22Rv1 (cell line): Measurements from ENCODE around the gene DISC1.

Experiments used
- ZFX ChIP-seq: fragments of 450-650 bp; IDR thresholded peaks from 2 replicates; pipeline ENCODE4 v1.6.1; 2017; ENCODE audit warnings: antibody characterized with exemption, borderline replicate concordance
- TF ChIP-seq, protein P1 (sequence below): fragments of 450-650 bp; IDR thresholded peaks from 2 replicates; pipeline ENCODE4 v1.5.1; 2017; ENCODE audit warnings: mild to moderate bottlenecking

DNA sequence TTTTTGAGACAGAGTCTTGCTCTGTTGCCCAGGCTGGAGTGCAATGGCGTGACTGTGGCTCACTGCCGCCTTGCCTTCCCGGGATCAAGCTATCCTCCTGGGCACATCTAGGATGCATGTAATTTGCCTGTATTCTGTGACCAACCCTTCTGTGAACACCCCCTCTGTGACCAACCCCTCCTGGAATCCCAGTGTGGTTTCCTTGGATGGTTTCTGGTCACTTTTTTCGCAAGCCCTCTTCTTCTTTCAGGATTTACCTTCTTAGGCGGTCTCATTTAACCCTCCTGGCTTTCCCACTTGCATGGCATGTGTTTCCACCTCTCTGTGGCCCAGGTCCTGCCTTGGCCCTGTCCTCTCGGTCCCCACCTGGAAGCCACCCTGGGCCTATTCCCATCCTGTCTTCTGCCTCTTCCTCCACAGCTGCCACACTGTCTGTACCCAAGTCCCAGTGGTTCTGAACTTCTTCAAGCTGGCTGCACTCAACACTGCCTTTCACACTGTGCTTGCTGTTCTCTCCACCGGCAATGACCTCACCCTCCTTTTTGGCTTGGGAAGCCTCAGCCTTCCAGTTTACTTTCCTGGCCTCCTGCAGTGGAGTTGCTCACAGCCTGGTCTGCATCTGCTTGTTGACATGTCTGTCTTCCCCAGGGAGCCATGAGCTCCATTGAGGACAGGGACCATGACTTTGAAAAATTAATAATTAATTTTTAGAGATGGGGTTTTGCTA lies 57.0 kb downstream of the DISC1 start:
- TF ChIP-seq, protein P1, sequence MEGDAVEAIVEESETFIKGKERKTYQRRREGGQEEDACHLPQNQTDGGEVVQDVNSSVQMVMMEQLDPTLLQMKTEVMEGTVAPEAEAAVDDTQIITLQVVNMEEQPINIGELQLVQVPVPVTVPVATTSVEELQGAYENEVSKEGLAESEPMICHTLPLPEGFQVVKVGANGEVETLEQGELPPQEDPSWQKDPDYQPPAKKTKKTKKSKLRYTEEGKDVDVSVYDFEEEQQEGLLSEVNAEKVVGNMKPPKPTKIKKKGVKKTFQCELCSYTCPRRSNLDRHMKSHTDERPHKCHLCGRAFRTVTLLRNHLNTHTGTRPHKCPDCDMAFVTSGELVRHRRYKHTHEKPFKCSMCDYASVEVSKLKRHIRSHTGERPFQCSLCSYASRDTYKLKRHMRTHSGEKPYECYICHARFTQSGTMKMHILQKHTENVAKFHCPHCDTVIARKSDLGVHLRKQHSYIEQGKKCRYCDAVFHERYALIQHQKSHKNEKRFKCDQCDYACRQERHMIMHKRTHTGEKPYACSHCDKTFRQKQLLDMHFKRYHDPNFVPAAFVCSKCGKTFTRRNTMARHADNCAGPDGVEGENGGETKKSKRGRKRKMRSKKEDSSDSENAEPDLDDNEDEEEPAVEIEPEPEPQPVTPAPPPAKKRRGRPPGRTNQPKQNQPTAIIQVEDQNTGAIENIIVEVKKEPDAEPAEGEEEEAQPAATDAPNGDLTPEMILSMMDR: no peak
- no peak for TF ChIP-seq ZFX
